Skeletal muscle cell (primary cell): Measurements from ENCODE around the gene TTLL12.

ENCODE experiments used
- DNase-seq: peaks from one replicate; pipeline ENCODE4 v3.0.0-alpha.2; 2010; ENCODE audit warnings: low read depth
- H3K4me3 ChIP-seq: 2 replicates; pipeline ENCODE4 v1.5.1; 2011; ENCODE audit warnings: low read depth, mild to moderate bottlenecking, control low read depth, low read length, moderate library complexity

Gene TTLL12

GRCh38 chr22:43202326-43202725 lies 15.4 kb upstream of the TTLL12 start:
- DNase-seq: no peak
- no peak overlapping the region for H3K4me3 ChIP-seq

GRCh38 chr22:43201486-43202219 lies 14.7 kb upstream of the TTLL12 start:
- no peak overlapping the region for H3K4me3 ChIP-seq
- no peak for DNase-seq

GRCh38 chr22:43200555-43200954 lies 13.6 kb upstream of the TTLL12 start:
- no peak for DNase-seq

GRCh38 chr22:43200031-43200430 lies 13.1 kb upstream of the TTLL12 start:
- DNase-seq: no peak
- no peak overlapping the region for H3K4me3 ChIP-seq

More at GRCh38 chr22:43200555-43200954, 13.6 kb upstream of the TTLL12 start:
- H3K4me3 ChIP-seq: no peak overlapping the region

DNA sequence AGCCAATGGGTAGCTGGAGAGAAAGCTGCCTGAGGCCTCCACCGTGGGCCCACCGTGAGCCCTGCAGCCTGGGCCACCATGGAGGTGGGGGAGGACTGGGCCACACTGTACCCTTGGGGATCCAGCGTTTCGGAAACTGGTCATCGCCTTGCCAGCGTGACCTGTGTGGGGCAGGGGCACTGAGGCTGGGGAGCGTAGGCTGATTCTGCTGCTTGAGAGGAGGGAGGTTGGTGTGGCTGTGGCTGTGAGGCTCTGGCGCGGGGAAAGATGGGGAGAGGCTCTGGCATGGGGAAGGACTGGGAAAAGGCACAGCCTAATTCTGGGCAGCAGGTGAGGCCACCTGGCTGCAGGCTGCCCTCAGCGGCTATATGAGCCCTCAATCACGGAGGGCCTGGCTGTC lies 12.6 kb upstream of the TTLL12 start:
- DNase-seq: no peak

GRCh38 chr22:43198936-43199335 lies 12.0 kb upstream of the TTLL12 start:
- H3K4me3 ChIP-seq: no peak overlapping the region
- DNase-seq: no peak

More for the DNA sequence above, 12.6 kb upstream of the TTLL12 start:
- H3K4me3 ChIP-seq: no peak overlapping the region

DNA sequence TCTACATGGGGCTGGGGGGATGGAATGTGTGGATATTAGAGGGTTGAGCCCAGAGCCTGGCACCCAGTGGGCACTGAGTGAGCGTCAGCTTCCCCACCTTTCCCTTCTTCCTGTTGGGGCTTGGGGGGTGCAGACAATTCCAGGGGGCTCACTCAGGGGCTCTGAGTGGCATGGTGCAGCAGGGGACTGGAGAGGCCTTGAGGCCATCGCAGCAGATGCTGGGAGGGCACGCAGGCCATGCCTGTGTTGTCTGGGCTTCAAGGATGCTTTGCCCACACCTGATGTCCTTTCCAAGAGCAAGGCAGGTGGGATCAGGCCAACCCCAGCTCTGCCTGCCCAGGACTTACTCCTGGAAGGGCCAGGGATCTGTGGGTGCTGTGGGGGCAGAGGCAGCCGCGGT lies 11.2 kb upstream of the TTLL12 start:
- no peak overlapping the region for H3K4me3 ChIP-seq

GRCh38 chr22:43197271-43197941 lies 10.5 kb upstream of the TTLL12 start:
- H3K4me3 ChIP-seq: no peak overlapping the region
- no peak for DNase-seq

More for the DNA sequence above, 11.2 kb upstream of the TTLL12 start:
- DNase-seq: no peak

DNA sequence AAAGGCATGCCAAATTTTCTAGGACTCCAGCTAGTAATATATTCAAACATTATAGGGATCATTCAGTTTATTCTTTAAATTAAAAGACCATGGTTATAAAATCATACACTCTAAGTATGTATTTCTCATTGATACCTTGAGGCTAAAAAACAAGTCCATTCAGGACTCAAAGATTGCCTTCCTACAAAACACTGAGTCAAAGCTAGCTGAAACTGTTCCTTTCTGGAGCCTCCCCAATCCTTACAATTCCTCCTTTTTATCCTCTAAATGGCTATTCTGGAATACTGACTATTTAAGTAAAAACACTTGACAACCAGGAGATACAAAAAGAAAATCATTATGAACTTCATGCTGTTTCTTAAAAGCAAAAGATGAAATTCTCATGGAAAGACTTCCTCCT lies 4.9 kb upstream of the TTLL12 start:
- H3K4me3 ChIP-seq: no peak overlapping the region
- DNase-seq: no peak

- H3K4me3 ChIP-seq: no peak overlapping the region
- DNase-seq: no peak
These were observed 2.1 kb upstream of the TTLL12 start for GRCh38 chr22:43188829-43189545.

- peak overlapping the region; percentile 57 for H3K4me3 ChIP-seq
- DNase-seq: peak; percentile 74
These were observed 501 bp upstream of the TTLL12 start for GRCh38 chr22:43187171-43188099.

- DNase-seq: no peak
These were observed 1.1 kb downstream of the TTLL12 start for GRCh38 chr22:43185860-43186261.

DNA sequence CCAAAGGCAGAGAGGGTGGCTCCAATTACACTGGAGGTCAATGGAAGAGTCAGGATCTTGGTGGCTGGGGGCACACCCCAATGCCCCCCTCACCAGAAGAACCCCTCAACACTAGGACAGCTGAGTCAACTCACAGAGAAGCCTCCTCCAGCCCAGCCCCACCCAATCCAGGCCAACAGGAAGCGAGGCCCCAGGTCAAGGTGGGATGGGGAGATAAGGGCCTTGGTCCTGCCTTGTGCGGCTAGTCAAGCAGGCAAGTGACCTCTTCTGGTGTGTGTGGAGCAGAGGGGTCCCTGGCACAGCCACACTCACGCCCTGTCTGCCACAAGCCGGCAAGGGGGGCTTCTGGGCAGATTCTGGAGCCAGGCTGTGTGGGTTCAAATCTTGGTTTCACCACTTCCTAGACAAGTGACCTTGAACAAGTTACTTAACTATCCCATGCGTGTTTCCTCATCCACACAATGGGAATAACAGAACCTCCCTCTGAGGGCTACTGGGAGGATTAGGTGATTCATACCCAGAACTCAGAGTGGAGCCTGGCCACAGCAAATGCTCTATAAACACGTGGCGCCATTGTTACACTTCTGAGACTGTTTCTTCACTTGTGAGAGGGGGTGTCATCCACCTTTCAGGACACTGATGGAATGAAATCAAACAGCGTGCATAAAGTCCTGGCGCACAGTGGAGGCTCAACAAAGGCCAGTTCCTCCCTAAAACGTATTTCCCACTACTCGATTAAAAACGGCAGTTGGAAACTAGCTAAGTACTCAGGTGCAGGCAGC lies 3.2 kb downstream of the TTLL12 start:
- DNase-seq: no peak
- H3K4me3 ChIP-seq: no peak overlapping the region

More at GRCh38 chr22:43185860-43186261, 1.1 kb downstream of the TTLL12 start:
- peak overlapping the region; percentile 73 for H3K4me3 ChIP-seq

- no peak overlapping the region for H3K4me3 ChIP-seq
- no peak for DNase-seq
These were observed 4.2 kb downstream of the TTLL12 start for GRCh38 chr22:43182726-43183125.

- H3K4me3 ChIP-seq: no peak overlapping the region
- DNase-seq: no peak
These were observed 4.8 kb downstream of the TTLL12 start for GRCh38 chr22:43182118-43182517.

DNA sequence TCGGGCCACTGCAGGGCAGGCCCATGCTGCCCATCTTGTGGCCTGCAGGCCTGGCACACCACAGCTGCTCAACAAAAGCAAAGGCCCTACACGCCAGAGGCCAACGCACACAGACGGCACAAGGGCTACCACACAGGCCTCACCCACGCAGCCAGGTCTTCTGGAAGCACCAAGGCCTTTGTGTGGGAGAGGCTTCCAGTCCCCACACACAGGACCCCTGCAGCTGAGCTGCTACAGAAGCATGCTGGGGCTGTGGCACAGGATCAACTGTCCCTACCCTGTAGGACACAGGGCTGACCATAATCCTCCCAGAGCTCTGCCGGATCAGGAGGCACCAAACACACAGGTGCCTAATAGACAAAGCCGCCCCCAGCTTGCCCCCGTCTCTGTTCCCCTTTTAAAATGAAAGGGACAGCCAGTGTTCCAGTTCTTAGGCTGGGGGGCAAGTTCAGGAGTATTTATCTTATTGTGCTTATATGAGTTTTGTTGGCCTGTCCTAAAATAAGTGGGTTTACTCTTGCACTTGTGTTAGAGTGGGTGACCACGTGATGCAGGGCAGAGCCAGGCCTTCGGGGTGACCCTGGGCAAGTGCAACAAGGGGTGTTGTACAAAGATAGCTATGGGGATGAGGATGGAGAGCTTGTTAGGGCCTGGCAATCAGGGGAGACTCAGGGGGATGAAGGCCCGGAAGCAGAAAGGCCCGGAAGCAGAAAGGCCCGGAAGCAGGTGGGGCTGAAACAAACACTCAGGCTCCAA lies 5.4 kb downstream of the TTLL12 start:
- H3K4me3 ChIP-seq: no peak overlapping the region
- no peak for DNase-seq

GRCh38 chr22:43180670-43181069 lies 6.3 kb downstream of the TTLL12 start:
- DNase-seq: no peak
- H3K4me3 ChIP-seq: no peak overlapping the region

- no peak for DNase-seq
- H3K4me3 ChIP-seq: no peak overlapping the region
These were observed 7.1 kb downstream of the TTLL12 start for GRCh38 chr22:43179911-43180195.
